GM18499 (cell line): ENCODE measurements around the gene JMJD8.

ENCODE experiments used
- ATAC-seq: cut with Tn5 transposase; IDR thresholded peaks from one replicate; pipeline ENCODE4 v1.9.1; 2021; ENCODE audit warnings: moderate number of reproducible peaks; ENCODE audit not compliant: insufficient read depth, unreplicated experiment

Gene JMJD8

GRCh38 chr16:631808-632358 lies 52.3 kb downstream of the JMJD8 start:
- no peak for ATAC-seq
